Activated naive CD8-positive, alpha-beta T cell treated with anti-CD3 and anti-CD28 coated beads, Interleukin-2, amount 50 U/mL, for 24 hours (primary cell): ENCODE results near the gene KRTAP12-1.
"Not testable (repeated sequence)": the region's sequence is repeated elsewhere in the genome, so short reads cannot be mapped to it uniquely, and the experiment has no call there.

ENCODE experiments used
- ATAC-seq: fragments of 150-1000 bp; cut with Tn5 transposase; one replicate; pipeline ENCODE4 v1.10.0; 2021
- DNase-seq: peaks from one replicate; pipeline ENCODE4 v3.0.0; 2021
- H3K27ac Mint-ChIP-seq: one replicate; pipeline ENCODE4 v1.8.0; 2021; ENCODE audit warnings: mild to moderate bottlenecking, mixed read lengths
- H3K27me3 Mint-ChIP-seq: one replicate; pipeline ENCODE4 v1.8.0; 2021; ENCODE audit warnings: mixed read lengths
- H3K36me3 Mint-ChIP-seq: one replicate; pipeline ENCODE4 v1.8.0; 2021; ENCODE audit warnings: low read depth, mixed read lengths
- H3K4me1 Mint-ChIP-seq: one replicate; pipeline ENCODE4 v1.8.0; 2021; ENCODE audit warnings: mixed read lengths
- H3K4me3 Mint-ChIP-seq: one replicate; pipeline ENCODE4 v1.8.0; 2021; ENCODE audit warnings: mild to moderate bottlenecking, moderate library complexity, mixed read lengths
- H3K9me3 Mint-ChIP-seq: one replicate; pipeline ENCODE4 v1.8.0; 2021; ENCODE audit warnings: mixed read lengths

The KRTAP12-1 gene

GRCh38 chr21:44695641-44696040 is 13.7 kb upstream of the KRTAP12-1 start:
- peaks cover 11% of the 10 kb centered on the region for H3K9me3 Mint-ChIP-seq
- DNase-seq, result no peak
- no peak for ATAC-seq
- no peak overlapping the region for H3K4me3 Mint-ChIP-seq
- H3K4me1 Mint-ChIP-seq, result peaks cover 15% of the 10 kb centered on the region
- H3K27ac Mint-ChIP-seq, result no peak overlapping the region
- H3K27me3 Mint-ChIP-seq, result peaks cover 38% of the 10 kb centered on the region
- no peaks in the 10 kb centered on the region for H3K36me3 Mint-ChIP-seq

GRCh38 chr21:44695184-44695583 is 13.2 kb upstream of the KRTAP12-1 start:
- Mint-ChIP-seq H3K27me3 (peaks cover 38% of the 10 kb centered on the region), H3K9me3 (peaks cover 11% of the 10 kb centered on the region), H3K27ac (no peak overlapping the region), H3K4me1 (peaks cover 15% of the 10 kb centered on the region), H3K36me3 (no peaks in the 10 kb centered on the region), H3K4me3 (no peak overlapping the region)
- no peak for ATAC-seq
- DNase-seq, result no peak

GRCh38 chr21:44694776-44695175 is 12.8 kb upstream of the KRTAP12-1 start:
- Mint-ChIP-seq H3K27me3 (peaks cover 35% of the 10 kb centered on the region), H3K9me3 (peaks cover 11% of the 10 kb centered on the region), H3K27ac (no peak overlapping the region), H3K4me1 (peaks cover 15% of the 10 kb centered on the region), H3K4me3 (no peak overlapping the region), H3K36me3 (no peaks in the 10 kb centered on the region)
- ATAC-seq, result no peak
- DNase-seq, result no peak

- ATAC-seq (no peak), DNase-seq (no peak)
- no peak overlapping the region for H3K27ac Mint-ChIP-seq
- peaks cover 11% of the 10 kb centered on the region for H3K9me3 Mint-ChIP-seq
- peaks cover 15% of the 10 kb centered on the region for H3K4me1 Mint-ChIP-seq
- H3K36me3 Mint-ChIP-seq, result no peaks in the 10 kb centered on the region
- peaks cover 19% of the 10 kb centered on the region for H3K27me3 Mint-ChIP-seq
- no peak overlapping the region for H3K4me3 Mint-ChIP-seq
These were observed 11.0 kb upstream of the KRTAP12-1 start for GRCh38 chr21:44692798-44693512.

GRCh38 chr21:44691686-44692085 is 9.7 kb upstream of the KRTAP12-1 start:
- H3K9me3 Mint-ChIP-seq, result peaks cover 11% of the 10 kb centered on the region
- no peaks in the 10 kb centered on the region for H3K36me3 Mint-ChIP-seq
- ATAC-seq (no peak), DNase-seq (no peak)
- H3K4me3 Mint-ChIP-seq, result no peak overlapping the region
- H3K27ac Mint-ChIP-seq, result no peak overlapping the region
- H3K4me1 Mint-ChIP-seq, result peaks cover 18% of the 10 kb centered on the region
- H3K27me3 Mint-ChIP-seq, result peaks cover 9% of the 10 kb centered on the region

- DNase-seq, H3K27ac Mint-ChIP-seq, H3K36me3 Mint-ChIP-seq, H3K27me3 Mint-ChIP-seq, ATAC-seq, H3K4me3 Mint-ChIP-seq: not testable (repeated sequence)
- peaks cover 11% of the 10 kb centered on the region for H3K9me3 Mint-ChIP-seq
- H3K4me1 Mint-ChIP-seq, result peaks cover 20% of the 10 kb centered on the region
These were observed 7.8 kb upstream of the KRTAP12-1 start for GRCh38 chr21:44689740-44690139.

GRCh38 chr21:44687671-44688070 is 5.7 kb upstream of the KRTAP12-1 start:
- Mint-ChIP-seq H3K4me1 (peaks cover 17% of the 10 kb centered on the region), H3K36me3 (no peaks in the 10 kb centered on the region), H3K27ac (no peak overlapping the region), H3K9me3 (peaks cover 2% of the 10 kb centered on the region), H3K27me3 (peaks cover 1% of the 10 kb centered on the region), H3K4me3 (no peak overlapping the region)
- no peak for ATAC-seq
- no peak for DNase-seq

GRCh38 chr21:44686843-44687561 is 5.0 kb upstream of the KRTAP12-1 start:
- Mint-ChIP-seq H3K27ac (no peak overlapping the region), H3K27me3 (peaks cover 1% of the 10 kb centered on the region)
- DNase-seq, result no peak

GRCh38 chr21:44686000-44686781 is 4.2 kb upstream of the KRTAP12-1 start:
- Mint-ChIP-seq H3K27ac (no peak overlapping the region), H3K4me1 (peaks cover 9% of the 10 kb centered on the region), H3K9me3 (no peaks in the 10 kb centered on the region), H3K4me3 (no peak overlapping the region), H3K36me3 (no peaks in the 10 kb centered on the region), H3K27me3 (peaks cover 1% of the 10 kb centered on the region)
- ATAC-seq (peak; percentile 65), DNase-seq (no peak)

More at GRCh38 chr21:44686843-44687561, 5.0 kb upstream of the KRTAP12-1 start:
- Mint-ChIP-seq H3K4me3 (no peak overlapping the region), H3K4me1 (peaks cover 17% of the 10 kb centered on the region), H3K36me3 (no peaks in the 10 kb centered on the region), H3K9me3 (no peaks in the 10 kb centered on the region)
- ATAC-seq, result no peak

GRCh38 chr21:44685050-44685449 is 3.1 kb upstream of the KRTAP12-1 start:
- DNase-seq, ATAC-seq, H3K36me3 Mint-ChIP-seq, H3K27ac Mint-ChIP-seq, H3K4me1 Mint-ChIP-seq, H3K9me3 Mint-ChIP-seq, H3K27me3 Mint-ChIP-seq, H3K4me3 Mint-ChIP-seq: not testable (repeated sequence)

GRCh38 chr21:44684483-44684882 is 2.5 kb upstream of the KRTAP12-1 start:
- Mint-ChIP-seq H3K4me3 (no peak overlapping the region), H3K27ac (no peak overlapping the region), H3K36me3 (no peaks in the 10 kb centered on the region), H3K4me1 (peaks cover 8% of the 10 kb centered on the region), H3K9me3 (no peaks in the 10 kb centered on the region), H3K27me3 (peaks cover 1% of the 10 kb centered on the region)
- DNase-seq (no peak), ATAC-seq (no peak)

GRCh38 chr21:44684077-44684476 is 2.1 kb upstream of the KRTAP12-1 start:
- Mint-ChIP-seq H3K4me1 (peaks cover 8% of the 10 kb centered on the region), H3K4me3 (no peak overlapping the region), H3K27me3 (peaks cover 1% of the 10 kb centered on the region), H3K27ac (no peak overlapping the region), H3K36me3 (no peaks in the 10 kb centered on the region), H3K9me3 (no peaks in the 10 kb centered on the region)
- DNase-seq (no peak), ATAC-seq (no peak)

- Mint-ChIP-seq H3K27me3 (peaks cover 1% of the 10 kb centered on the region), H3K36me3 (no peaks in the 10 kb centered on the region), H3K27ac (no peak overlapping the region), H3K9me3 (no peaks in the 10 kb centered on the region), H3K4me1 (peaks cover 8% of the 10 kb centered on the region), H3K4me3 (no peak overlapping the region)
- ATAC-seq, result no peak
- no peak for DNase-seq
These were observed 703 bp upstream of the KRTAP12-1 start for GRCh38 chr21:44682580-44683151.

- peaks cover 1% of the 10 kb centered on the region for H3K27me3 Mint-ChIP-seq
- no peak overlapping the region for H3K4me3 Mint-ChIP-seq
- no peaks in the 10 kb centered on the region for H3K9me3 Mint-ChIP-seq
- no peak for ATAC-seq
- no peak overlapping the region for H3K27ac Mint-ChIP-seq
- H3K4me1 Mint-ChIP-seq, result peaks cover 3% of the 10 kb centered on the region
- H3K36me3 Mint-ChIP-seq, result no peaks in the 10 kb centered on the region
- no peak for DNase-seq
These were observed 811 bp downstream of the KRTAP12-1 start for GRCh38 chr21:44681152-44681551.
